Fibroblast of skin of right biceps (primary cell): ENCODE data around the gene MET.
"Not testable (repeated sequence)": the region's sequence is repeated elsewhere in the genome, so short reads cannot be mapped to it uniquely, and the experiment has no call there.

ENCODE experiments used
- DNase-seq: peaks from one replicate; pipeline ENCODE4 v3.0.0-alpha.2; 2013

MET gene

DNA sequence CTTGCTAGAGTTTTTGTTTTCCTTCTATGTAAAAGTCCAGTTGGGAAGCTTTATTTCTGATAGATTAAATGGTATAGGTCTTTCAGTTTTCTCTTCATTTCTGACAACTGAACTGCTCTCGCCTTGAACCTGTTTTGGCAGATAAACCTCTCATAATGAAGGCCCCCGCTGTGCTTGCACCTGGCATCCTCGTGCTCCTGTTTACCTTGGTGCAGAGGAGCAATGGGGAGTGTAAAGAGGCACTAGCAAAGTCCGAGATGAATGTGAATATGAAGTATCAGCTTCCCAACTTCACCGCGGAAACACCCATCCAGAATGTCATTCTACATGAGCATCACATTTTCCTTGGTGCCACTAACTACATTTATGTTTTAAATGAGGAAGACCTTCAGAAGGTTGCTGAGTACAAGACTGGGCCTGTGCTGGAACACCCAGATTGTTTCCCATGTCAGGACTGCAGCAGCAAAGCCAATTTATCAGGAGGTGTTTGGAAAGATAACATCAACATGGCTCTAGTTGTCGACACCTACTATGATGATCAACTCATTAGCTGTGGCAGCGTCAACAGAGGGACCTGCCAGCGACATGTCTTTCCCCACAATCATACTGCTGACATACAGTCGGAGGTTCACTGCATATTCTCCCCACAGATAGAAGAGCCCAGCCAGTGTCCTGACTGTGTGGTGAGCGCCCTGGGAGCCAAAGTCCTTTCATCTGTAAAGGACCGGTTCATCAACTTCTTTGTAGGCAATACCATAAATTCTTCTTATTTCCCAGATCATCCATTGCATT is 27.1 kb downstream of the MET start:
- DNase-seq: no peak

DNA sequence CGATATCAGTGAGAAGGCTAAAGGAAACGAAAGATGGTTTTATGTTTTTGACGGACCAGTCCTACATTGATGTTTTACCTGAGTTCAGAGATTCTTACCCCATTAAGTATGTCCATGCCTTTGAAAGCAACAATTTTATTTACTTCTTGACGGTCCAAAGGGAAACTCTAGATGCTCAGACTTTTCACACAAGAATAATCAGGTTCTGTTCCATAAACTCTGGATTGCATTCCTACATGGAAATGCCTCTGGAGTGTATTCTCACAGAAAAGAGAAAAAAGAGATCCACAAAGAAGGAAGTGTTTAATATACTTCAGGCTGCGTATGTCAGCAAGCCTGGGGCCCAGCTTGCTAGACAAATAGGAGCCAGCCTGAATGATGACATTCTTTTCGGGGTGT is 27.7 kb downstream of the MET start:
- no peak for DNase-seq

DNA sequence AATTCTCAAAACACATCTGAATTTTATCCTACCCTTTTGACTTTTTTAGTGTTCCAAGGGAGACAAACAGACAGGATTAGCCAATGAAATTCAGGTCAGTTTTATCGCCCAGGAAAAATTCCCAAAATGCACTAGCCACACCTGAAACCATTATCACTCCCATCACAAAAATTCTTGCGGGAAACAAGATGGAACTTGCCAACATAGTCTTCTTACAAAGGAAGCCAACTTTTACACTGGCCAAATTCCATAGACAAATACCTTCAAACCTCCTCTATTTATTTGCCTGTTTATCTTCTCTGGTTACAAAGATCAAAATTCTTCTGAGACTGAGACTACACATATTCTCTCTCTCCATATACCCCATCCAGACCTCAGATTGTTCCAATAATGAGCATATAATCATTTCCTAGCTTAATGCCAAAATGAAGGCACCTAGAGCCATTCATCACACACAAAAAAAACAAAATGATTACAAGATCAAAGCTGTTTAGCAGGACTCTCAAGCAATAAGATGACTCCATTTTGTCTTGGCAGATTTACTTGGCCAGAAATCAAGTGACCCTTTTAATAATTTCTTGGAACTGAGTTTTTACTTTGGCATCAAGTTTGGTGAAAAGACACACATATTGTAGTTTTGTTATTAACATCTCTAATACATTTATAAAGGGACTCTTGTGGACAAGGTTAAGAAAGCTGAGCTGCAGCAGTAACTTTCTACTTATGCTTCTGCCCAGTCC is 30.2 kb downstream of the MET start:
- no peak for DNase-seq

DNA sequence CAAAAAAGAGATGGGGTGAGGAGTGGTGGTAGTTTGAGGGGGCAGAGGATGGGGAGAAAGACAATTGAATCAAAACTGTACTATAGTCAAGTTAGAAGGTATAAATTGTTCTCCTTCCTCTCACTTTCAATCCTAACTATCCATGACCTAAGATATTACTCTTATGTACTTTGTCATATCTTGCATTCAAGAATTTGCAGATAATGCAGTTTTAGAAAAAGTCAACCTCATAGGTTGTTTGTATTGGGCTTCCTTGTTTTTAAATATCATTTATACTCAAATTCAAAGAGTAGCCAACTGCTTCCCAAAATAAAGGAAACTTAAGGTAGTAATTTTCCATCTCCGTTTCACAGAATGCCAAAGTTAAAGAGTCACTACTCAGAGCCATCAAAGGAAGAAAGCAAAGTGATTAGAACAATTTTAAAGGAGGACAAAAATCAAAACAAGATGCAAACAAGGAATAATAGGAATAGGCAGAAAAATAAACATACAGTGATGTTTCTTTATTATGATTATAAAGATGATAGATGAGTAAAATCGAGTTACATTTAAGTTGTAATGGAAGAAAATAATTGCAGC is 32.7 kb downstream of the MET start:
- DNase-seq: no peak

DNA sequence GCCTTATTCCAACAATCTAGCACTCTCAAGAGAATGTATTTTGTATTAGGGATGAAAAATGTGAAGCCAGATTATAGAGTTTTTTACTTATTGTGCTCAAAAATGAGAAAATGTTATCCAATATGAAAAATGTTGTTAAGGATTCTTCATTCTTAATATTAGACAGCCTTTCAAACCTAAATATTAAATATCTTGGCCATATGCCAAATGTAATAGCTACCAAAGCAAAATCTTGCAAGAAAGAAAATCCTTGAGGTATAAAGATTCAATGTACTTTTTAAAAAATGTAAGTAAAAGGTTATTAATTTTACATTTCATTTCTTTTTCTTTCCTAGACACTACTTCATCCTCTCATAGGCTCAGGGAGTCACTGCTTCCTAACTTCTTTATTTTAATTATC is 33.4 kb downstream of the MET start:
- DNase-seq: no peak

DNA sequence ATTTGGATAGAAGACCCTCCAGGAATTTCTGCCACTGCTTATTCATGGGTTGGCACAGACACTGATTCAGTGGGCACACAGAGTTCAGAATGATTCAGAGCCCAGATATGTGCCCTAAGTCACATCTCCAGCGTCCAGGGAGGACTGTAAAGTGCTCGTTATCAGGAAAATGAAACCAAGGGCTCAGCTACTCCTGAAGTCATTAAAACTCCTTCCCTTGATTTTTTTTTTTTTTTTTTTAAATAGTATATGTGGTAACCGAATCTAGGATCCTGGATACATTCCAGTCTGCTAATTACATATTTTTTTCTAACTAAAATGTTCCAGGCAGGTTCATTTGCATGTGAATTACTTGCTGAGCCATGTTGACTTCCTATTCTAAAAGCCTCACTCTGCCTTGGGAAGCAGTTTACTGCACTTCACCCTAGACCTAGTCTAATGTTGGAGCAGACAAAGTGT is 34.7 kb downstream of the MET start:
- DNase-seq: peak; percentile 59

DNA sequence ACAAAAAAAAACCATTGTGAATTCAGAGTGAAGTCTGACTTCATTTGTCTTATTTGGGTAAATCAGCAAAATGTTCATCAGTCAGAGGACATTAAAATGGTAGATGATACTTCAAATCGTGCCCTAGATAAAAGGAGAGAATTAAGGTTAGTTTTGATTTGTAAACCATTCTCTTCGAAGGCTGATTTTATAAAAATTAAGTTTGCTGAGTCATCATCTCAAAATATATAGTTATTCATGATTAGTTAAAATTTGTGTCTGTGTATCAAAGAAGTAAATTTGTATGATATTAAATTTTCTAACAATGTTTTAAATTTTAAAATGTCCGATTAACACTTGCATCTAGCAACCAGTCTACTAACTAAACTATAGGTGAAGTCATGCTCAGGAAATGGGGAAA is 35.3 kb downstream of the MET start:
- no peak for DNase-seq

DNA sequence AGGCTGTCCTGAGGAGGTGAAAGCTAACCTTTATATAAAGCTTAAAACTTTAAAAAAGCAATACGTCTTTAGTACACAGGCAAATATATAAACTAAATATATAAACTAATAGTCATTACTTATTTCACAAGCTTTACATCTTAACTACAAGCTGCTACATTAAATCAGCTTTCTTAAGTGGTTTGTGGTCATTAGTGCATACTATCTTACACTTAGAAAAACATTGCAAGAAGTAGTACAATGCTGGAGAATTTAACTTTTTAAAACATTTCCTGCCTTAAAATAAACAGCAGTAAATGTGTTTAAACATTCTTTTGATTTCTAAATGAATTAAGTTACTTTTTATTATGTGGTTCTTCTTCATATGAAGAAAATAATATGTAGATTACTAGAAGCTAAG is 36.3 kb downstream of the MET start:
- DNase-seq: peak; percentile 56

DNA sequence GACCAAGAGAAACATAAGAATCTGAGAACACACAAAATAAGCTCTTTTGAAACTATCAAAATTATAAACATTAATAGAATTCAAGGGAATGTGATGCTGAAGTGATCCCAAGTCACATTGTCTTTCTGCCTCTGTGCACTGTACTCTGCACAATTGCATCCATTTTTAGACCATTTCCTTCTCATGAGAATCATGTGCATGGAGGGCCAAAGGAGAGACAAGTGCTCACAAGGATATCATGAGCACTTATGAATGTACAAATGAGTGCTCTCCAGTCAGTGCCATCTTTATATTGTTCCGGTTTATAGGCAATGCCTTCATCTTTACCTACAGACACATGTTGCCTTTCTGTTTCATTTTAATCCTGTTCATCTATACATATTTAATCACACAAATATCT is 36.9 kb downstream of the MET start:
- no peak for DNase-seq

DNA sequence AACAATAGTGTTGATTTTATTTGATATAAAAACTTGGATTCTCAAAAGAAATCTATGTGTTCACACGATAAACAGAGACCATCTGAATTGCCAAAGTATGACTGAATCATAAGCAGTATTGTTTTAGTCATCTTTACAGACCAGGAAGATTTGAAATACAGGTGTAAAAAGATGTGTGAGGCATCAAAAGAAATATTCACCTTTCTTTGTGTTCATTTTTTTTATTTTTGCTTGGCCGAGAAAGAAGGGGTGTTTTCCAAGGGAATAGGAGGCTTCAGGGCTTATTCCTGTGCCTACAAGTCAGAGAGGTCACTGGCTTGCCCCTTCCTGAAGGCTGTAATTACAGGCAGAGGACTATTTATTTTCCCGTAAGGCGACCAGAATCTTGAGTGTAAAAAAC is 37.3 kb downstream of the MET start:
- DNase-seq: no peak

DNA sequence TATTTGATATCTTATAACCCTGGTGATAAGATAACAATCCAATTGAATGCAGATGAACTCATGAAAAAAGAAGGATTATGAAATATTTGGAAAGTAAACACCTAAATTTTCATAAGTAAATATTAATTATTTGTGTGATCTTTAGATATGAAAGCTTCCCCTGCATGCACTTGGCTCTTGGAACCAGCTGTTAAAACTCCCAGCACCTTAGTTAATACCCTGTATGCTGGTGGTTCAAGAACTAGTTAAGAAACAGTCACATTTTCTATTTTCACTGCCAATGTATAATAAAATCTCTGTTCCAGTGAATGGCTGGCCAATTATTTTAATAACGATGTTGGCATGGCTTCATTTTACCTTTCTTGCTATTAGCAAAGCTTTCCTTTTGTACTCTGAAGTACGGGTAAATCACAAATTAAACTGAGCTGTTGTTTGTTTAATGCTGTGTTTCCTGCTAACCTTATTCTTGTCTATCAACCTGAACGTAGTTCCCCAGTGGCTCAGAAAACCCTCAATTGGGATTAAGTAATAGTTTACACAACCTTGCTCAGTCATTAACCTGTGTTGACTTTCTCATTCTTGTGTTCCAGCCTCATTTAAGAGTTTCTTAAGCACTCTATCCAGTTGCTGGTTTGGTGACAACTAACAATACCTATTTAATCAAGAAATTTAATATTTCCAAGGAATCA is 38.9 kb downstream of the MET start:
- no peak for DNase-seq

DNA sequence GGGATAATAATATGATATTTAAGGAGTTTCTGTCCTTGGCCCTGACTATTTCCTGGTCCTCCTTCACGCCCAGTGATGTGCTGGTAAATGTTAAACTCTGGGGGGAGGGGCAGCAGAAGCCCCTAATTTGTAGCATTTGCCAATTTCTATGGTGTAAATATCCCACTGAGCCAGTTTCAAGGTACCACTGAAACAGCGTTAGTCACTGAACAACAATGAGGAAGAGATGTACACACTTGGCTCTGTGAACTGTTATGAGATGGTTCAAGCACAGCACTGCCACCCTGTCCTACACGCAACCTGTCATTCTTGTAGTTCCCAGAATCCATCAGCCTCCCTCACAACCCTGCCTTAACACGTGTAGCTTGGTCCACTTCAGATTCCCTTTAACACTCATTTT is 39.8 kb downstream of the MET start:
- no peak for DNase-seq

DNA sequence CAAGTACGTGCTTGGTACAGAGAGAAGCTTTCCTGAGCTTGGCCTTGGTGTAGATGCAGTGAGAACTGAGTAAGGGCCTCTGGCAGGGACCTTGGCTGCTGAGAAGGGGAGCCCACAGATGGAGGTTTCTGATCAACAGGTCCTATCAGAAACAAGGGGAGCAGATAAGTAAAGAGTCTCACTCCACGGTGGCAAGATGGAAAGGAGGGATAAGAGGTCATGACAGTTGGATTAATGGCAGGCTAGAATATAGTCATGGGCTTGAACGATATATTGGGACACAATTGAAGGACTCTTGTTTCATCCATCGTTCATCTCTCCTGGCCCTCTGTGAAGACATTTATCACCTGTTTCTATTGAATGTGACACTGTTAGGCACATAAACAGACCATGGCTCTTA is 41.5 kb downstream of the MET start:
- DNase-seq: no peak

DNA sequence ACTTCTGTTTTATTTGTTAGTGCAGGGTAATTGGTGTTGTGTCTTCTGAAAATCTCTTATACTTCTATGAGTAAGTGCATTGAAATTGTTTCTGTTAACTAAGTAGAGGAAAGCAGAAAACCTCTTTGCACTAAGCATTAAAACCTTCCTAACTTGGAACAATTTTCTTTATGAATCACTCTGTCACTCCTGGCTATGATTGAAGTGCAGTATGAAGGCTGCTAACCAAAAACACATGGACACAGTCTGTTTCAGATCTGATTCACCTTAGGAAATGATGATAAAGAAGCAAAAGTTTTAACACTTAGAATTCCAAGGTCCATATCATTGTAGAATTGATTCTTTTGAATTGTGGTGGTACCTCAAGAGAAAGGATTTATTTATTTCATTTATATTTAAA is 41.9 kb downstream of the MET start:
- peak; percentile 95 for DNase-seq

DNA sequence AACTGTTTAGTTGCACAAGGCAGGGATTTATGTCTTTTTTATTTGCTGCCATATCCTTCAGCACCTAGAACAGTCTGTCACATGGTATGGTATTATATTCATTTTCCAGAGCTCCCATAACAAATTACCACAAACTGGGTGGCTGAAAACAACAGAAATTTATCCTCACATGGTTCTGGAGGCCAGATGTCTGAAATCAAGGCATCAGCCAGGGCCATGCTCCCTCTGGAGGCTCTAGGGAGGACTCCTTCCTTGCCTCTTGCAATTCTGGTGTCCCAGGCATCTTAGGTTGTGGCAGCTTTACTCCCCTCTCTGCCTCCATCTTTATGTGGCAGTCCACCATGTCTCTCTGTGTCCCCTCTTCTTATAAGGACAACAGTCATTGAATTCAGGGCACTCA is 43.1 kb downstream of the MET start:
- peak; percentile 45 for DNase-seq

DNA sequence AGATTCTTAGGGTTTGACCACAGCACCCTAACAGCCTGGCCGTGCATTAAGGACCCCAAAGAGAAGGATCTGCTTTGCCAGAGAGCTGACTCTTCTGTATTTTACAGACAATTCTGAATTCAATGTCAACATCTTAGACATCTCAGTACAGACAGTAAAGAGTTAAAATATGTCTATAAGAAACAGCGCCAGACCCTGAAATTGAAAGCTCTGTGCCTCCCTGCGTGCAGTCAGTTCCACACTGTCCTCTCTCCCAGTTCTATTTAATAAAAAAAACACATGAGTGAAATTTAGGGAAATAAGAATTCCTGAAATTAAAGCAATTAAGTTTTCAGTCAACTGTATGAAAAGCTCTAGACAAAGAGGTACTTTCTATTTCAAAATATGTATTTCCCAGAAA is 45.1 kb downstream of the MET start:
- no peak for DNase-seq

DNA sequence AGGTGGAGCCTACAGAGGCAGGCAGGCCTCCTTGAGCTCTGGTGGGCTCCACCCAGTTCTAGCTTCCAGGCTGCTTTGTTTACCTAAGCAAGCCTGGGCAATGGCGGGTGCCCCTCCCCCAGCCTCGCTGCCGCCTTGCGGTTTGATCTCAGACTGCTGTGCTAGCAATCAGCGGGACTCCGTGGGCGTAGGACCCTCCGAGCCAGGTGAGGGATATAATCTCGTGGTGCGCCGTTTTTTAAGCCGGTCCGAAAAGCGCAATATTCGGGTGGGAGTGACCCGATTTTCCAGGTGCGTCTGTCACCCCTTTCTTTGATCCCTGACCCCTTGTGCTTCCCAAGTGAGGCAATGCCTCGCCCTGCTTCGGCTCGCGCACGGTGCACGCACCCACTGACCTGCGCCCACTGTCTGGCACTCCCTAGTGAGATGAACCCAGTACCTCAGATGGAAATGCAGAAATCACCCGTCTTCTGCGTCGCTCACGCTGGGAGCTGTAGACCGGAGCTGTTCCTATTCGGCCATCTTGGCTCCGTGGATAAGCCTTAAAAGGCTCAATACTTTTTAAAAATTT is 52.0 kb downstream of the MET start:
- not testable (repeated sequence) for DNase-seq

DNA sequence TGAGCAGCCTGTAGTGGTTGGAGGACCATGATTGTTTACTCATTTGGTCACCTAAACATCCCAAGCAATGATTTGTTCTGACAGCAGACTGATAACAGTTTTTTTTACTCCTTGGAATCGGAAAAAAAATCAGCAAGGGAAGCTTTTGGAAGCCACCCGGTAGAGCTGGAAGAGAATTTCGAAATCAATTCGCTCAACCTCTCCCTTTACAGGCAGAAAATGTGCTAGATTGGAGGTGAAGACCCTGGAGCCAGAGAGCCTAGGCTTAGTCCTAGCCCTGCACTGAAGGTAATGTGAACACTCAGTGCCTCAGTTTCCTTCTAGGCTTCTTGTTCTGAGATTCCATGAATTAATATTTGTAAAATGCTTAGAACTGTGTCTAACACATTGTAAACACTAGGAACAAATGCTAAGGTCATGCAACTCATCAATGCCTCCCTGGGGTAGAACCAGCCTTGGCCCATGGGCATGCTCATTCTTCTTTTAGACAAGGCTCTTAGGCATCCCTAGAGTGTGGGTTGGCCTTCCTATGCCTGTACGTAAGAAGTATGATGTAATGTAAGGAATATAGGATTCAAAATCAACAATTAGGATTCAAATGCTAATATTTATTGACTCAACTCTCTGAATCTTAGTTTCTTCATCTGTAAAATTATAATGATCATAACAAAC is 52.7 kb downstream of the MET start:
- DNase-seq: no peak

DNA sequence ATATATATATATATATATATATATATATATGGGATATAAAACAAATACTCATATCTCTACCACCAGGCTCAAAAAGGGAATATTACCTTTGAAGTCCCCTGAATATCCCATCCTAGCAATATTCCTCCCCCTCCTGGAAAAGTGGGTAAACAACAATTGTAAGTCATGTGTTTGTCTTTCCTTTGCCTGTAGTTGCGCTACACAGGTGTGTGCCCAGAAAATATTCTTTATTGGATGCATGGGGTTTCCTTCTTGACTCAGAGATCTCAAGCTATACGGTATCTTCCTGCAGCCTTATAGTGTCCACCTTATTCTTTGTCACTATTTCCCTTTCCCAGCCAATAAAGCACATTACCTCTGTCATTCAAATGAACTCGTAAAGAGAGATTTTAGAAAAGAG is 54.2 kb downstream of the MET start:
- DNase-seq: no peak

DNA sequence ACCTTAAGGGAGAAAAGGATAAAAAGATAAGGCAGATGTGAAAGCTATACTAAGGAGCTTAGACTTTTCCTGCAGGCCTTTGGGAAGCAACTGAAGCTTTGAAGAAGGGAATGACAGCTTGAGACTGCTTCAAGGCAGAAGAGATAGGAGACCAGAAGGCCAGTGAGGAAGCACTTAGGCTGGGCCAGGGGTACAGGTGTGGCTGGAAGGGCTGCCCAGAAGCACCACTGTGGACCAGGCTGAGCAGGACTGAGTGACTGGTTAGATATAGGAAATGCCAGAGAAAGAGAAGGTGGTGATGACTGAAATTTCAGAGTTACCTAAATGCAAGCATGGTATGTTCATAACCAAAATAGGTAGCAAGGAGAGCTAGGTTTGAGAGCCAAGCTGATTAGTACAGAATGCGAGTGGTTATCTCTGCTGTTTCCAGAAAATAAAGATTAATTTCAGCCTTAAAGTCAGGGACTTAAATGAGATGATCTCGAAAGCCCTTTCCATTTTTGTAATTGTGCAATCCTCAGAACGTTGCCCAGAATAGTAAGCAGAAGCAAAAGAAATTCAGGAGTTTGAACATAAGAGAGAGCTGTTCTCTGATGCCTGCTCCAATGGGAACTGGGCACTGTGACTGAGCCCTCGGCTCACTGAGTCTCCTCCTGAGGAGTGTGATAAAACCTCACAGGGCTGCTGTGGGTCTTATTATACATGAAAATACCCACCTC is 54.9 kb downstream of the MET start:
- DNase-seq: no peak

DNA sequence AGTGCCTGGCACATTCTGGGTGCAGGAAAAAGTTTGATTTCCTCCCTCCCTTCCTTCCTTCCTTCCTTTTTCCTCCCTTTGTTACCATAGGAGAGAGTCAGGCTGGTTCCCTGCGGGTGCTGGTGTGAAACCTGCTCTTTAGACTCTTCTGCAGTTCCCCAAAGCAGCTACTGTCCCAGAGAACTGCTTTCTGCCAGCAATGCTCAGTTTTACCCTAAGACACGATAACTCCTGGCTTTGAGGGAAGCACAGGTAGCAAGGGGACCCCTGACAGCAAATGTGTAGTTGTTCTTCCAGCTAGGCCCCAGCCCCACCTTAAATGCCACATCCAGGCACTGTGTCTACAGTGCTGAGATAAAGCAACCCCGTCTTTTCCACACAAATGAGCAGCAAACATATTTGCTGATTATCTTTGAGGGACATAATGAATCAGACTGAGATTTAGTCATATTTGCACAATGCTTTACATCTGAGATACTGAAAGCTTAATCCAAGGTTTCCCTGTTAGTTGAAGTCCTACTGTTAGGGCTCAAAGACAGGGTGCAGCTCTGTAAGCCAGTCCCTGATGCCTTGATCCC is 55.5 kb downstream of the MET start:
- no peak for DNase-seq

DNA sequence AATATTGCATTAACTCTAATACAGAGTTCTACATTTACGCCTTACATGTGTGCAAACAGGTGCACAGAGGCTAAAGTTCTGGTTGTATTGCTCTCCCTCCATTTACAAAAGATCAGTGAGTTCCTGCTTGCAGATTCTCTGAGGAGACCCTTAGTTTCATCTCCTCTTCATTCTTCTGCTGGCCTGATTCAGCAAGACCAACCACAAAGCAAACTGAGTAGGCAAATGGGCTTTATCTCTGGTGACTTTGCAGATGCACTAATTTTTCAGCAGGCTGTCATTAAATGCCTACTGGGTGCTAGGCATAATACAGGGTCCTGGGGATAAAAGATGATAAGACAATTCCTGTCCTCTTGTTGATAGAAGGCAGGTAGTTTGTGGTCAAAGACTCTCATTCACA is 56.4 kb downstream of the MET start:
- DNase-seq: no peak
